ENCODE data around the gene ATXN10. TPM values are rescaled to one million over a fixed set of nuclear protein-coding genes. Genes with fewer than 3 reads are reported as not detected.

Gene ATXN10
- total RNA-seq, 1 experiment from 2014 or later, result 135 TPM

- no peaks in the 10 kb centered on the region for H3K79me2 ChIP-seq (ENCODE audit: insufficient read depth, low read length)
- no TSS peak for BruUV-seq (replicated peaks)
- no peak for DNase-seq (ENCODE audit: low read depth, low spot score)
- no peak overlapping the region for H3K4me2 ChIP-seq (ENCODE audit: low read length)
- CTCF ChIA-PET, result no interaction called here
- no peak for TF ChIP-seq POLR2AphosphoS5 (IDR thresholded peaks at IDR 0.05; ENCODE audit: low read depth, low read length)
- TF ChIP-seq ZNF274 (IDR thresholded peaks at IDR 0.05; ENCODE audit: low read depth, low read length), result no peak
- no peak for TF ChIP-seq POLR2A (IDR thresholded peaks at IDR 0.05; ENCODE audit: borderline replicate concordance, extremely low read depth, insufficient read depth, insufficient read length)
- no peak for TF ChIP-seq REST (IDR thresholded peaks at IDR 0.05; ENCODE audit: low read depth)
- TF ChIP-seq SP1 (IDR thresholded peaks at IDR 0.05; ENCODE audit: low read depth), result no peak
- no peak for TF ChIP-seq ZBTB33 (IDR thresholded peaks at IDR 0.05; ENCODE audit: extremely low read depth, insufficient replicate concordance, low read length)
- TF ChIP-seq ELF1 (IDR thresholded peaks at IDR 0.05; ENCODE audit: borderline replicate concordance, low read depth), result no peak
- no peaks in the 10 kb centered on the region for H3K36me3 ChIP-seq (ENCODE audit: control insufficient read depth in 1 of 2, insufficient read depth in 2 of 2, low read length in 2 of 2)
- no peaks in the 10 kb centered on the region for H3K27me3 ChIP-seq (ENCODE audit: insufficient read depth, low read length)
- H2AFZ ChIP-seq (ENCODE audit: low read depth, low read length, poor library complexity, severe bottlenecking), result no peak overlapping the region
- ATAC-seq, result no peak
- H3K9ac ChIP-seq (ENCODE audit: low read length), result no peak overlapping the region
- peaks cover 4 to 24% of the 10 kb centered on the region in 2 experiments for H3K4me1 ChIP-seq (ENCODE audit: control insufficient read depth in 1 of 2, insufficient read depth in 2 of 2, low read length in 2 of 2)
- H3K27ac ChIP-seq (ENCODE audit: low read depth, low read length), result no peak overlapping the region
- RAD21 ChIA-PET (ENCODE audit: low non-redundant PET in 1 of 2, low total read pairs in 2 of 2, uncharacterized antibody in 2 of 2, unreplicated experiment in 2 of 2), result no interaction called here
- H3K9me2 ChIP-seq (ENCODE audit: insufficient read depth), result no peaks in the 10 kb centered on the region
- intact Hi-C loops (cut with micrococcal nuclease), result no loop called here
- POLR2A ChIA-PET, result no interaction called here
- H4K20me1 ChIP-seq (ENCODE audit: insufficient read depth), result no peaks in the 10 kb centered on the region
- no peaks in the 10 kb centered on the region for H3K9me3 ChIP-seq (ENCODE audit: control insufficient read depth in 1 of 2, insufficient read depth in 1 of 2, low read depth in 1 of 2, low read length in 2 of 2)
- H3K4me3 ChIP-seq (replicated peaks in 1 of 2; ENCODE audit: low read depth in 1 of 2, low read length in 2 of 2), result no peak overlapping the region
Measured at GRCh38 chr22:45882881-45883810, 211.5 kb downstream of the ATXN10 start.
